Esophagus muscularis mucosa (tissue), 4 donors: Measurements from ENCODE around the gene KRT6B. TPM values are rescaled to one million over a fixed set of nuclear protein-coding genes. Genes with fewer than 3 reads are reported as not detected.
"Not testable (repeated sequence)": the region's sequence is repeated elsewhere in the genome, so short reads cannot be mapped to it uniquely, and the experiment has no call there.

Experiments used
- DNase-seq: peaks from one replicate; pipeline ENCODE4 v3.0.0-alpha.2; 2017; ENCODE audit errors: extremely low spot score
- H3K27ac ChIP-seq, 4 donors: fragments of 200-600 bp; sonication (generic); replicated peaks in 1 of 4; 1 replicate in 3 of 4; 2 replicates in 1 of 4; pipeline ENCODE4 v1.5.1; 2016 to 2019; ENCODE audit warnings: mild to moderate bottlenecking in 1 of 4
- H3K27me3 ChIP-seq, 4 donors: fragments of 200-600 bp; sonication (generic); one replicate each; pipeline versions ENCODE4 v1.5.1 to v1.6.0; 2016 to 2019
- H3K36me3 ChIP-seq, 4 donors: fragments of 200-600 bp; sonication (generic); one replicate each; pipeline ENCODE4 v1.5.1; 2016 to 2019
- H3K4me1 ChIP-seq, 4 donors: fragments of 200-600 bp; sonication (generic); one replicate each; pipeline ENCODE4 v1.5.1; 2016 to 2019
- H3K4me3 ChIP-seq, 4 donors: fragments of 200-600 bp; sonication (generic); 1 replicate in 2 of 4; 2 replicates in 2 of 4; pipeline ENCODE4 v1.5.1; 2016 to 2019; ENCODE audit warnings: mild to moderate bottlenecking in 4 of 4, moderate library complexity in 1 of 4
- H3K9me3 ChIP-seq, 4 donors: fragments of 200-600 bp; sonication (generic); 1 replicate in 3 of 4; 2 replicates in 1 of 4; pipeline ENCODE4 v1.5.1; 2016 to 2019
- CTCF ChIP-seq, 3 experiments: fragments of 200-600 bp in 2 of 3; fragments of 450-650 bp in 1 of 3; sonication (generic) in 2 of 3; IDR thresholded peaks; one replicate each; pipeline ENCODE4 v1.5.1; 2017 to 2019; ENCODE audit warnings: antibody characterized with exemption in 3 of 3, mild to moderate bottlenecking in 2 of 3, moderate library complexity in 1 of 3
- EP300 ChIP-seq: sonication (generic); formaldehyde crosslinking; IDR thresholded peaks from one replicate; pipeline ENCODE4 v1.6.1; 2017; ENCODE audit warnings: antibody characterized with exemption
- POLR2A ChIP-seq: fragments of 450-650 bp; IDR thresholded peaks from one replicate; pipeline ENCODE4 v1.6.1; 2017; ENCODE audit warnings: antibody characterized with exemption, moderate library complexity, mild to moderate bottlenecking, low read depth
- POLR2AphosphoS5 ChIP-seq, 2 donors: sonication (generic); formaldehyde crosslinking; IDR thresholded peaks; one replicate each; pipeline ENCODE4 v1.6.1; 2017; ENCODE audit warnings: antibody characterized with exemption in 2 of 2
- WGBS: methylation state at CpG from one replicate; pipeline ENCODE4 v1.1.5; 2018; 5-methylcytosine and 5-hydroxymethylcytosine counted together
- intact Hi-C: fragments of 100-400 bp; cut with DNase I; formaldehyde crosslinking; loops from one replicate; pipeline ENCODE4 v1.15.1; 2023
- total RNA-seq, 4 donors: library from RNA; depleted of rRNA; stranded (reverse); fragments of >200 nt; gene quantifications; one replicate each; pipeline versions ENCODE4 v1.1.0 to v1.2.1, GENCODE V29; 2016

The KRT6B gene
- total RNA-seq, 4 donors from 2014 or later: not detected

- H3K4me1 ChIP-seq: peaks cover 7 to 19% (median 12%) of the 10 kb centered on the region in 4 donors
- WGBS: 98% methylated on average over 2 of the region's 2 CpGs
- H3K27ac ChIP-seq: no peak within 1 kb of the TSS
- H3K27me3 ChIP-seq: no peaks in the 10 kb centered on the region
- H3K9me3 ChIP-seq: no peaks in the 10 kb centered on the region
- no peak for TF ChIP-seq EP300
- TF ChIP-seq POLR2A: no peak
- TF ChIP-seq POLR2AphosphoS5 (IDR thresholded peaks at IDR 0.05): no peak
- TF ChIP-seq CTCF (IDR thresholded peaks at IDR 0.05): no peak
- intact Hi-C loops: no loop called here
- peak; percentile 84 for DNase-seq
- H3K4me3 ChIP-seq: no peak within 1 kb of the TSS
- H3K36me3 ChIP-seq: no peaks in the 10 kb centered on the region
These were observed 41.2 kb upstream of the KRT6B start, which contains the start of gene KRT6A for GRCh38 chr12:52493172-52493571. TSS of gene KRT6A (minus strand) at chr12:52493257. CDS start at chr12:52493188, 69 bp downstream.

GRCh38 chr12:52492405-52492804, 40.5 kb upstream of the KRT6B start:
- H3K4me1 ChIP-seq: peaks cover 7 to 19% (median 12%) of the 10 kb centered on the region in 4 donors
- H3K36me3 ChIP-seq, intact Hi-C loops, H3K9me3 ChIP-seq, H3K27ac ChIP-seq, H3K27me3 ChIP-seq, H3K4me3 ChIP-seq: not testable (repeated sequence)
- peak; percentile 87 for DNase-seq
- WGBS: no CpG with 5 or more reads among the region's 6 CpGs

GRCh38 chr12:52491495-52491894, 39.5 kb upstream of the KRT6B start:
- H3K27ac ChIP-seq, H3K36me3 ChIP-seq, H3K27me3 ChIP-seq, H3K4me3 ChIP-seq, intact Hi-C loops, DNase-seq, H3K9me3 ChIP-seq: not testable (repeated sequence)
- peaks cover 7 to 18% (median 10%) of the 10 kb centered on the region in 4 donors for H3K4me1 ChIP-seq
- WGBS: 92% methylated on average over 8 of the region's 8 CpGs

- no peak for DNase-seq
- Histone ChIP-seq H3K36me3 (no peaks in the 10 kb centered on the region), H3K27ac (no peak overlapping the region), H3K4me1 (no peaks in the 10 kb centered on the region), H3K27me3 (no peaks in the 10 kb centered on the region), H3K4me3 (no peak overlapping the region), H3K9me3 (no peaks in the 10 kb centered on the region)
- intact Hi-C loops: no loop called here
- TF ChIP-seq POLR2A (no peak), CTCF (IDR thresholded peaks at IDR 0.05) (no peak), POLR2AphosphoS5 (IDR thresholded peaks at IDR 0.05) (no peak), EP300 (no peak)
These were observed 36.8 kb upstream of the KRT6B start for GRCh38 chr12:52488736-52489135.

- H3K27me3 ChIP-seq, H3K9me3 ChIP-seq, H3K4me3 ChIP-seq, H3K36me3 ChIP-seq, intact Hi-C loops, H3K4me1 ChIP-seq, H3K27ac ChIP-seq: not testable (repeated sequence)
- 95% methylated on average over 4 of the region's 15 CpGs for WGBS
- DNase-seq: peak; percentile 83
These were observed 35.9 kb upstream of the KRT6B start for GRCh38 chr12:52487744-52488443.

- H3K9me3 ChIP-seq: no peaks in the 10 kb centered on the region
- no peaks in the 10 kb centered on the region for H3K4me1 ChIP-seq
- no peaks in the 10 kb centered on the region for H3K27me3 ChIP-seq
- intact Hi-C loops: no loop called here
- H3K27ac ChIP-seq: no peak overlapping the region
- 85% methylated on average over 1 of the region's 1 CpG for WGBS
- H3K36me3 ChIP-seq: no peaks in the 10 kb centered on the region
- H3K4me3 ChIP-seq: no peak overlapping the region
- TF ChIP-seq POLR2A (no peak), POLR2AphosphoS5 (IDR thresholded peaks at IDR 0.05) (no peak)
- no peak for DNase-seq
These were observed 35.3 kb upstream of the KRT6B start for GRCh38 chr12:52487211-52487610.
